Stimulated activated naive CD8-positive, alpha-beta T cell treated with anti-CD3 and anti-CD28 coated beads, Interleukin-15, amount 100 ng/mL, for 72 hours (primary cell): ENCODE results near the gene ALDH3A1.

Experiments
- ATAC-seq: fragments of 150-1000 bp; cut with Tn5 transposase; 2 replicates; pipeline ENCODE4 v1.10.0; 2021; ENCODE audit warnings: mild to moderate bottlenecking, moderate library complexity
- DNase-seq, 2 donors: peaks; one replicate each; pipeline ENCODE4 v3.0.0; 2021 to 2022
- H3K27ac Mint-ChIP-seq, 2 donors: one replicate each; pipeline ENCODE4 v1.8.0; 2022; ENCODE audit warnings: mild to moderate bottlenecking in 2 of 2, mixed read lengths in 2 of 2, moderate library complexity in 2 of 2
- H3K27me3 Mint-ChIP-seq: one replicate; pipeline ENCODE4 v1.8.0; 2022; ENCODE audit warnings: mixed read lengths
- H3K4me1 Mint-ChIP-seq: one replicate; pipeline ENCODE4 v1.8.0; 2022; ENCODE audit warnings: mild to moderate bottlenecking, mixed read lengths
- H3K4me3 Mint-ChIP-seq, 2 donors: one replicate each; pipeline ENCODE4 v1.8.0; 2022; ENCODE audit warnings: mild to moderate bottlenecking in 2 of 2, mixed read lengths in 2 of 2, moderate library complexity in 1 of 2
- H3K9me3 Mint-ChIP-seq, 2 donors: one replicate each; pipeline ENCODE4 v1.8.0; 2022; ENCODE audit warnings: mixed read lengths in 2 of 2

Gene ALDH3A1

GRCh38 chr17:19752216-19753050 lies 4.3 kb upstream of the ALDH3A1 start:
- Mint-ChIP-seq H3K4me1 (peaks cover 17% of the 10 kb centered on the region), H3K27me3 (peaks cover 24% of the 10 kb centered on the region), H3K4me3 (no peak overlapping the region), H3K9me3 (no peaks in the 10 kb centered on the region), H3K27ac (no peak overlapping the region)
- no peak for ATAC-seq
- no peak for DNase-seq

- peaks cover 12% of the 10 kb centered on the region for H3K4me1 Mint-ChIP-seq
- H3K4me3 Mint-ChIP-seq = no peak overlapping the region
- H3K27me3 Mint-ChIP-seq = peaks cover 13% of the 10 kb centered on the region
- DNase-seq (no peak), ATAC-seq (no peak)
- H3K27ac Mint-ChIP-seq = no peak overlapping the region
- H3K9me3 Mint-ChIP-seq = no peaks in the 10 kb centered on the region
Observed at GRCh38 chr17:19750835-19751234, 2.7 kb upstream of the ALDH3A1 start.

GRCh38 chr17:19750020-19750572 lies 2.0 kb upstream of the ALDH3A1 start:
- no peak overlapping the region for H3K4me3 Mint-ChIP-seq
- no peak for DNase-seq
- no peak overlapping the region for H3K27ac Mint-ChIP-seq
- H3K9me3 Mint-ChIP-seq = no peaks in the 10 kb centered on the region
- peaks cover 8% of the 10 kb centered on the region for H3K4me1 Mint-ChIP-seq
- ATAC-seq = no peak
- H3K27me3 Mint-ChIP-seq = peaks cover 6% of the 10 kb centered on the region

GRCh38 chr17:19748807-19749193 lies 702 bp upstream of the ALDH3A1 start:
- H3K27me3 Mint-ChIP-seq = peaks cover 5% of the 10 kb centered on the region
- H3K4me1 Mint-ChIP-seq = peaks cover 13% of the 10 kb centered on the region
- H3K9me3 Mint-ChIP-seq = no peaks in the 10 kb centered on the region

GRCh38 chr17:19747159-19747719 lies 859 bp downstream of the ALDH3A1 start:
- Mint-ChIP-seq H3K27me3 (no peaks in the 10 kb centered on the region), H3K27ac (no peak overlapping the region), H3K4me3 (no peak overlapping the region), H3K4me1 (peaks cover 13% of the 10 kb centered on the region), H3K9me3 (no peaks in the 10 kb centered on the region)
- ATAC-seq (no peak), DNase-seq (no peak)

More at GRCh38 chr17:19748807-19749193, 702 bp upstream of the ALDH3A1 start:
- Mint-ChIP-seq H3K27ac (no peak overlapping the region), H3K4me3 (no peak overlapping the region)
- ATAC-seq (no peak), DNase-seq (no peak)

- ATAC-seq (no peak), DNase-seq (no peak)
- Mint-ChIP-seq H3K4me1 (peaks cover 13% of the 10 kb centered on the region), H3K4me3 (no peak overlapping the region), H3K27ac (no peak overlapping the region), H3K9me3 (no peaks in the 10 kb centered on the region), H3K27me3 (no peaks in the 10 kb centered on the region)
Observed at GRCh38 chr17:19746517-19746916, 1.6 kb downstream of the ALDH3A1 start.

DNA sequence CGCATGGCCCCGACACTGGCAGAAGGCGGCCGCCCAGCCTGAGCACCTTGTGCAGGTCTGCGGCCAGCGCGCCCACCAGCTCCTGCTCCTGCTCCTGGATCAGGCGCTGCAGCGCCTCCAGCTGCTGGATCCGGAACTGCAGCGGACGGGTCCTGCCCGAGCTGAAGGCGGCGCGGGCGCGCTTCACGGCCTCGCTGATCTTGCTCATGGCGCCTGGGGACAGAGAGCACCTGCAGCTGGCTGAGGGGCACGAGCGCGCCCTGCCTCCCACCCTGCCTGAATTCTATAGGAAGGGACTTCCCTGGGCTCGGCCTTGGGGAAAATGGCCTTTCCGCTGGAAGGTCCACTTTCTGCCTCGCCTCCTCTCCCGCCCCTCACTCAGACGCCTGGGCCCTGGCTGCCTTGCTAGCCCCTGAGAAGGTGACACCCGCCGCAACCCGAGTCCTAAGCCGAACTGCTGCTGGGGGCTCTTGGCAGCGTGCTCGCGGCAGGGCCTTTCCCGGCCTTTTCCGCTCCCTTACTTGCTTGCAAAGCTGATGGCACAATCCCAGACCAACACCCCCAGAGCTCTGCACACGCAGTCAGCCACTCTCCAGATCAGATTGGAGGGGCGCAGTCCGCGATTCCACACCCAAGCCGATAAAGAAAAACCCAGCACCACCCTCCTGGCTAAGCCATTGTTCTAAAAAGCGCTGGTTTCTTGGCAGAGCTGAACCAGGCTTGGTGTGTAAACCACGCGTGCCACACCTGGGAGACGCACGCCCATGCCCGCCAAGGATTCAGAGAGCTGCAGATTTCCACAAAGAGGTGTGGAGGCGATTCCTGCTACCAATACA lies 3.0 kb downstream of the ALDH3A1 start:
- ATAC-seq (peak; percentile 89), DNase-seq (peak; percentile 89 to 92)
- no peaks in the 10 kb centered on the region for H3K9me3 Mint-ChIP-seq
- H3K27ac Mint-ChIP-seq = peak overlapping the region in 1 of 2 donors; percentile 27
- H3K4me1 Mint-ChIP-seq = peaks cover 13% of the 10 kb centered on the region
- H3K4me3 Mint-ChIP-seq = peak overlapping the region; percentile 73 to 98
- no peaks in the 10 kb centered on the region for H3K27me3 Mint-ChIP-seq

GRCh38 chr17:19744492-19744891 lies 3.6 kb downstream of the ALDH3A1 start:
- DNase-seq (no peak), ATAC-seq (no peak)
- peaks cover 13% of the 10 kb centered on the region for H3K4me1 Mint-ChIP-seq
- no peaks in the 10 kb centered on the region for H3K9me3 Mint-ChIP-seq
- H3K4me3 Mint-ChIP-seq = peak overlapping the region; percentile 73 to 98
- peak overlapping the region; percentile 21 to 59 for H3K27ac Mint-ChIP-seq
- no peaks in the 10 kb centered on the region for H3K27me3 Mint-ChIP-seq

- Mint-ChIP-seq H3K4me3 (peak overlapping the region; percentile 12 to 98), H3K27me3 (no peaks in the 10 kb centered on the region), H3K27ac (no peak overlapping the region), H3K4me1 (peaks cover 13% of the 10 kb centered on the region), H3K9me3 (no peaks in the 10 kb centered on the region)
- ATAC-seq (no peak), DNase-seq (no peak)
Observed at GRCh38 chr17:19743101-19744100, 4.7 kb downstream of the ALDH3A1 start.

DNA sequence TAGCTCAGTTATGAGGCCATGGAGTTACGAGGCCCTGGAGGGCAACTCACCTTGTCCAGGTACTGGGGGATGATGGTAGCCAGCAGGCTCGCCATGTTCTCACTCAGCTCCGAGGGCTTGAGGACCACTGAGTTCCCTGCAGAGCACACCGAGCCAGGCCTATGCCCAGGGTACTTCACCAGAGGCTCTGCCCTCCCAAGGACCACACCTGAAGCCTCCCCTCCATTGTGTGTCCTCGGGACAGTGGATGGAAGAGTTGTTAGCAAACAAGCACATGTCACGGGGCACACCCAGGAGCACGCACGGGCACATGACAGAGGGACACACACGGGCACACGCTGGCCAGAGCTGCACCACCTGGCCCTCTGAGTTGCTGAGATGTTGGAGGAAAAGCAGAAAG lies 5.6 kb downstream of the ALDH3A1 start:
- DNase-seq (no peak), ATAC-seq (no peak)
- no peaks in the 10 kb centered on the region for H3K27me3 Mint-ChIP-seq
- no peaks in the 10 kb centered on the region for H3K9me3 Mint-ChIP-seq
- peaks cover 13% of the 10 kb centered on the region for H3K4me1 Mint-ChIP-seq
- no peak overlapping the region for H3K27ac Mint-ChIP-seq
- H3K4me3 Mint-ChIP-seq = peak overlapping the region in 1 of 2 donors; percentile 42

GRCh38 chr17:19741832-19742457 lies 6.2 kb downstream of the ALDH3A1 start:
- DNase-seq = no peak
- H3K27me3 Mint-ChIP-seq = no peaks in the 10 kb centered on the region
- no peaks in the 10 kb centered on the region for H3K9me3 Mint-ChIP-seq
- peaks cover 13% of the 10 kb centered on the region for H3K4me1 Mint-ChIP-seq
- H3K27ac Mint-ChIP-seq = peak overlapping the region in 1 of 2 donors; percentile 82
- H3K4me3 Mint-ChIP-seq = no peak overlapping the region
- ATAC-seq = no peak

DNA sequence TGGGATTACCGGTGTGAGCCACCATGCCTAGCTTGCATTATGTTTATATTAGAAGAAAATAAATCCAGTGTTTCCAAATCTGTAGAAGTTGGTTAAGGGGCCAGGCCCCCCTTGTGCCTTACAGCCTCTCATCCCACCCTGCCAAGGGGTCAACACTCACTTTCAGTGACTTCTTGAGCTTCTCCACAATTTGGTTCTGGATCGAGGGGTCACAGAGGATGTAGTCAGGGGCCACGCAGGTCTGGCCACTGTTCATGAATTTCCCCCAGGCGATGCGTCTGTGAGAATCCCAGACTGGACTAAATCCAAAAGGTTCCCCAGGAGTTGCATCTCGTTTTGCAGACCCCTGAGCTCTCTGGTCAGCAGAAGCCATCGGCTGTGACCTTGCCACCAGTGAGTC lies 7.2 kb downstream of the ALDH3A1 start:
- no peak for DNase-seq
- Mint-ChIP-seq H3K9me3 (no peaks in the 10 kb centered on the region), H3K27me3 (no peaks in the 10 kb centered on the region), H3K4me1 (peaks cover 13% of the 10 kb centered on the region), H3K4me3 (no peak overlapping the region), H3K27ac (no peak overlapping the region)
- ATAC-seq = no peak

- Mint-ChIP-seq H3K4me1 (peaks cover 3% of the 10 kb centered on the region), H3K27ac (no peak overlapping the region), H3K4me3 (no peak overlapping the region), H3K27me3 (no peaks in the 10 kb centered on the region), H3K9me3 (no peaks in the 10 kb centered on the region)
- DNase-seq (no peak), ATAC-seq (no peak)
Observed at GRCh38 chr17:19739241-19740201, 8.6 kb downstream of the ALDH3A1 start.
